GM12878 (cell line): ENCODE measurements around the gene DDX10. TPM values are rescaled to one million over a fixed set of nuclear protein-coding genes. Genes with fewer than 3 reads are reported as not detected.

ENCODE experiments used
- ATAC-seq: fragments of 200-7000 bp; cut with Tn5 transposase; 3 replicates; pipeline ENCODE4 v1.9.1; 2020; ENCODE audit warnings: mild to moderate bottlenecking, moderate library complexity
- BruUV-seq: library from RNA; stranded (reverse); fragments of 400-500 nt; replicated peaks from 2 replicates; lab custom pipeline; 2021; lab: Mats Ljungman, UMichigan
- CTCF ChIA-PET: fragments of 300-600 bp; sonication (Branson Sonifier 250); formaldehyde crosslinking; extraction: SDS; loops from one replicate; lab custom pipeline; 2021; ENCODE audit warnings: inconsistent platforms; lab: Yijun Ruan, JAX
- POLR2A ChIA-PET: fragments of 350-600 bp; formaldehyde crosslinking; extraction: SDS; loops from one replicate; lab custom pipeline; 2021; ENCODE audit warnings: inconsistent platforms; lab: Charles Lee
- RAD21 ChIA-PET: fragments of 300-600 bp; sonication (Branson Sonifier 250); formaldehyde crosslinking; loops from one replicate; lab custom pipeline; 2023; ENCODE audit warnings: antibody characterized with exemption; ENCODE audit not compliant: unreplicated experiment; lab: Charles Lee
- SMC1A ChIA-PET: fragments of 300-600 bp; sonication (Branson Sonifier 250); formaldehyde crosslinking; loops from one replicate; lab custom pipeline; 2023; ENCODE audit not compliant: unreplicated experiment, uncharacterized antibody; lab: Charles Lee
- DNase-seq: peaks from one replicate; pipeline ENCODE4 v3.0.0-alpha.2; 2011; ENCODE audit warnings: low read depth, low spot score
- FAIRE-seq: peaks from 3 replicates; lab custom pipeline; 2011; peaks lifted over from hg19 to GRCh38; lab: Jason Lieb, UNC
- H2AFZ ChIP-seq: 2 replicates; pipeline ENCODE4 v1.6.0; 2011; ENCODE audit warnings: low read depth, low read length, control low read depth; ENCODE audit not compliant: control insufficient read depth
- H3K27ac ChIP-seq: 2 replicates; pipeline ENCODE4 v1.5.1; 2011; ENCODE audit warnings: control low read depth; ENCODE audit not compliant: control insufficient read depth, insufficient read depth
- H3K27me3 ChIP-seq, 2 experiments: replicated peaks in 1 of 2; 2 replicates each; pipeline versions ENCODE4 v1.6.0 to v1.6.1; 2011; ENCODE audit warnings: low read length in 1 of 2; ENCODE audit not compliant: control insufficient read depth in 2 of 2, insufficient read depth in 2 of 2
- H3K36me3 ChIP-seq, 2 experiments: 2 replicates each; pipeline ENCODE4 v1.5.1; 2011; ENCODE audit warnings: low read length in 1 of 2; ENCODE audit not compliant: control insufficient read depth in 2 of 2, insufficient read depth in 2 of 2
- H3K4me1 ChIP-seq: 2 replicates; pipeline ENCODE4 v1.6.1; 2011; ENCODE audit warnings: mild to moderate bottlenecking, low read length, moderate library complexity, mixed read lengths; ENCODE audit not compliant: control insufficient read depth, insufficient read depth
- H3K4me2 ChIP-seq: 2 replicates; pipeline ENCODE4 v1.6.0; 2011; ENCODE audit warnings: control low read depth; ENCODE audit not compliant: control insufficient read depth, insufficient read depth
- H3K4me3 ChIP-seq: fragments of 200-600 bp; sonication (generic); 2 replicates; pipeline ENCODE4 v1.5.1; 2016
- H3K79me2 ChIP-seq: 2 replicates; pipeline ENCODE4 v1.6.0; 2011; ENCODE audit warnings: low read length; ENCODE audit not compliant: control insufficient read depth, insufficient read depth
- H3K9ac ChIP-seq: 2 replicates; pipeline ENCODE4 v1.8.0; 2011; ENCODE audit warnings: low read length, control low read depth, mixed read lengths; ENCODE audit not compliant: control insufficient read depth, insufficient read depth
- H3K9me3 ChIP-seq: replicated peaks from 3 replicates; pipeline ENCODE4 v1.5.1; 2011; ENCODE audit warnings: mild to moderate bottlenecking, low read length; ENCODE audit not compliant: control insufficient read depth, insufficient read depth
- H4K20me1 ChIP-seq: 2 replicates; pipeline ENCODE4 v1.6.0; 2011; ENCODE audit not compliant: control insufficient read depth, insufficient read depth
- ATF7 ChIP-seq: fragments of 450-650 bp; IDR thresholded peaks from 2 replicates; pipeline ENCODE4 v1.6.1; 2016; ENCODE audit warnings: low read depth, mild to moderate bottlenecking
- CHD1 ChIP-seq: IDR thresholded peaks from 2 replicates; pipeline ENCODE4 v1.6.1; 2012; ENCODE audit warnings: low read depth, low read length, improper control_type of control experiment
- FOXK2 ChIP-seq: fragments of 450-650 bp; IDR thresholded peaks from 2 replicates; pipeline ENCODE4 v1.6.1; 2017; ENCODE audit warnings: mild to moderate bottlenecking, moderate library complexity
- FOXM1 ChIP-seq: IDR thresholded peaks from 2 replicates; pipeline ENCODE4 v1.6.1; 2012; ENCODE audit warnings: low read depth, mild to moderate bottlenecking, inconsistent platforms, low read length, moderate library complexity
- IRF3 ChIP-seq: fragments of 450-650 bp; IDR thresholded peaks from 2 replicates; pipeline ENCODE4 v1.6.1; 2014; ENCODE audit warnings: mild to moderate bottlenecking
- KAT2A ChIP-seq: conservative IDR thresholded peaks from 2 replicates; pipeline ENCODE4 v1.6.1; 2011; ENCODE audit warnings: low read depth, low read length; ENCODE audit not compliant: control insufficient read depth
- RAD21 ChIP-seq: IDR thresholded peaks from 2 replicates; pipeline ENCODE4 v1.6.1; 2011; ENCODE audit warnings: mild to moderate bottlenecking, low read depth, low read length, moderate library complexity; ENCODE audit not compliant: insufficient read depth
- RAD51 ChIP-seq: fragments of 450-650 bp; IDR thresholded peaks from 2 replicates; pipeline ENCODE4 v1.6.1; 2016; ENCODE audit warnings: moderate library complexity, mild to moderate bottlenecking, inconsistent platforms
- RBBP5 ChIP-seq: fragments of 200-600 bp; sonication (generic); conservative IDR thresholded peaks from 2 replicates; pipeline ENCODE4 v1.6.1; 2016
- SKIL ChIP-seq: fragments of 450-650 bp; IDR thresholded peaks from 2 replicates; pipeline ENCODE4 v1.6.1; 2017; ENCODE audit warnings: mild to moderate bottlenecking, low read depth, inconsistent platforms; ENCODE audit not compliant: poor library complexity, severe bottlenecking
- TCF12 ChIP-seq: IDR thresholded peaks from 2 replicates; pipeline ENCODE4 v1.6.1; 2011; ENCODE audit warnings: low read depth, mild to moderate bottlenecking, low read length
- USF1 ChIP-seq: IDR thresholded peaks from 2 replicates; pipeline ENCODE4 v1.6.1; 2011; ENCODE audit warnings: borderline replicate concordance, low read depth, mild to moderate bottlenecking, moderate library complexity, mixed read lengths, low read length; ENCODE audit not compliant: insufficient read depth; ENCODE audit errors: extremely low read length
- WGBS: methylation state at CpG from one replicate; pipeline ENCODE4 v1.1.6; 2016; ENCODE audit warnings: low lambda C conversion rate; ENCODE audit not compliant: insufficient replicate concordance, insufficient coverage; ENCODE audit errors: missing lambda C conversion rate; 5-methylcytosine and 5-hydroxymethylcytosine counted together
- in situ Hi-C: fragments of 300-500 bp; cut with MboI; formaldehyde crosslinking; loops from 9 replicates; pipeline ENCODE4 v1.14.3; 2018; ENCODE audit warnings: mixed read lengths
- intact Hi-C: fragments of 100-400 bp; cut with micrococcal nuclease; formaldehyde crosslinking; loops from one replicate; pipeline ENCODE4 v1.14.2; 2022; ENCODE audit not compliant: unreplicated experiment
- polyA plus RNA-seq, 11 experiments: library from polyadenylated mRNA; depleted of rRNA in 4 of 11; unstranded in 6 of 11; stranded (reverse) in 5 of 11; fragments of >200 nt; fragmentation: Nextera tagmentation in 4 of 11; fragmentation: Illumina TruSeq in 1 of 11; extraction: Ambion mirVana in 4 of 11; extraction: Trizol in 1 of 11; gene quantifications; 1 replicate in 1 of 11; 2 replicates in 10 of 11; pipeline versions ENCODE4 v1.2.1 to v1.2.3, GENCODE V29; 2011 to 2016; ENCODE audit warnings: inconsistent platforms in 2 of 11, missing spikeins in 2 of 11, low read depth in 1 of 11
- total RNA-seq, 4 experiments: library from RNA; depleted of rRNA in 3 of 4; stranded (reverse); fragments of >200 nt in 3 of 4; fragmentation: Illumina TruSeq in 1 of 4; extraction: Trizol in 1 of 4; gene quantifications; 2 replicates each; pipeline versions ENCODE4 v1.2.1 to v1.2.3, GENCODE V29; 2013 to 2021

DDX10 gene
- total and polyA plus RNA-seq, 10 of the 15 experiments (the other 5 are each of a cell fraction or from before 2014, with no cell fraction given): 20.9 to 51.5 (median 31.9) TPM

GRCh38 chr11:108906826-108907225, 242.0 kb downstream of the DDX10 start:
- H3K9ac ChIP-seq: no peak overlapping the region
- ChIA-PET SMC1A (no interaction called here), POLR2A (no interaction called here), CTCF (no interaction called here), RAD21 (no interaction called here)
- no peaks in the 10 kb centered on the region for H3K9me3 ChIP-seq
- DNase-seq: no peak
- 100% methylated on average over 2 of the region's 2 CpGs for WGBS
- H3K4me2 ChIP-seq: no peak overlapping the region
- H3K27ac ChIP-seq: no peak overlapping the region
- H3K36me3 ChIP-seq: no peaks in the 10 kb centered on the region
- H3K4me3 ChIP-seq: no peak overlapping the region
- intact Hi-C loops (no loop called here), in situ Hi-C loops (no loop called here)
- no peaks in the 10 kb centered on the region for H3K27me3 ChIP-seq
- ATAC-seq: no peak
- TF ChIP-seq RAD21 (no peak), IRF3 (no peak), TCF12 (no peak), USF1 (no peak), SKIL (no peak), RAD51 (no peak), KAT2A (no peak), FOXM1 (no peak), CHD1 (no peak), RBBP5 (no peak), ATF7 (no peak), FOXK2 (no peak)
- H3K79me2 ChIP-seq: no peaks in the 10 kb centered on the region
- BruUV-seq: no TSS peak
- H4K20me1 ChIP-seq: no peaks in the 10 kb centered on the region
- H2AFZ ChIP-seq: no peak overlapping the region
- FAIRE-seq: no peak
- H3K4me1 ChIP-seq: no peaks in the 10 kb centered on the region
